H54 (cell line): Measurements from ENCODE around the gene MCM3AP.
"Not testable (repeated sequence)": the region's sequence is repeated elsewhere in the genome, so short reads cannot be mapped to it uniquely, and the experiment has no call there.

Experiments used
- DNase-seq: peaks from one replicate; pipeline ENCODE4 v3.0.0; 2011; ENCODE audit warnings: low spot score, mixed read lengths; ENCODE audit not compliant: insufficient read length
- FAIRE-seq: peaks from 3 replicates; lab custom pipeline; 2011; peaks lifted over from hg19 to GRCh38; lab: Jason Lieb, UNC
- POLR2A ChIP-seq: IDR thresholded peaks from 2 replicates; pipeline ENCODE4 v1.6.1; 2011; ENCODE audit warnings: low read depth, mild to moderate bottlenecking, low read length

The MCM3AP gene

DNA sequence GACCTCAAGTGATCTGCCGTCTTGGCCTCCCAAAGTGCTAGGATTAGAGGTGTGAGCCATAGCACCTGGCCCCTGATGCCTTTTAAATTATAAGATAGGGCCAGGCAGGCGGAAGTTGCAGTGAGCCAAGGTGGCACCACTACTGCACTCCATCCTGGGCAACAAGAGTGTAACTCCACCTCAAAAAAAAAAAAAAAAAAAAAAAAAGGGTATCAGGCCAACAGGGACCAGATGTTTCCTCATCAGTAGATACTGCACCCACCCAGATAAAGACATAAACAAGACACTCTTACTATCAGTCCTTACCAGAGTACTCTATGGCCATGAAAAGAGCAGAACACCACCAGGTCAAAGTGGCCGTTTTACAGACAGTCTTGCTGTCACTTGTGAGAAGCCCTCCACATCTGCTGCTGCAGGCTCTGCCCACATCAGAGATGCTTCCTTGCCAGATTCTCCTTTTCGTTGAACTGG lies 35.0 kb upstream of the MCM3AP start:
- FAIRE-seq (no peak), DNase-seq (no peak)
- no peak for TF ChIP-seq POLR2A

DNA sequence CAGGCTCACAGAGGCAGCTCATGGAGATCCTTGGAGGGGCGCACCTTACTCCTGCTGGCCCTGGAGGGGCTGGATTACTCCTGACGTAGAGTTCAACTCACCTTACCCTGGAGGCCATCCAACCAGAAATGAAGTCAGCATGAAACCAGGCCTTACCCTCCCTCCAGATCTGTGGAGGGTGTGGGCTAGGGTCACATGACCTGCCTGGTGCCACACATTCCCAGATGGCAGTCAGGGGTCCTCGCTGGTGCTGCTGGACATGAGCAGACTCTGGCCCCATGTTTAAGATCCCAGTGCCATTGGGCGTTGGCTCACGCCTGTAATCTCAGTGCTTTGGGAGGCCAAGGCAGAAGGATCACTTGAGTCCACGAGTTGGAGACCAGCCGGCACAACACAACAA lies 33.8 kb upstream of the MCM3AP start:
- no peak for DNase-seq
- no peak for FAIRE-seq
- TF ChIP-seq POLR2A, result peak; percentile 28; the same call in 1 of the 2 replicates

DNA sequence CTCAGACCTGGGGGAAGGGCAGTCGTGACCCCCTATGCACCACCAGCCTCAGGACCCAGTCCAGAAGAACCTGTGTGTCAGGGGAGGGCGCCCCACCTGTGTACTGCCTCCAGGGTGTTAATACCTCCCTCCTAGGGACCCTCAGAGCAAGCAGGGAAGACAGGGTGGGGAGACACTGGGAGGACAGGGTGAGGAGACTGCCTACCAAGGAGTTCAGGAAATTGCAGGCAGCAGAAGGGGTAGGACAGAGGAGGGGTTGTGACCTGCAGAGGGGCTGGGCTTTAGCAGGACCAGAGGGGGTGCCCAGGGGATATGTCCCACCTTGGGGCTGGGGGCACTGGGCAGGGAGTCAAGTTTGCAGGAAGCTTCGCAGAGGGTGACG lies 33.0 kb upstream of the MCM3AP start:
- DNase-seq (no peak), FAIRE-seq (no peak)
- no peak; the same call in 1 of the 2 replicates for TF ChIP-seq POLR2A

DNA sequence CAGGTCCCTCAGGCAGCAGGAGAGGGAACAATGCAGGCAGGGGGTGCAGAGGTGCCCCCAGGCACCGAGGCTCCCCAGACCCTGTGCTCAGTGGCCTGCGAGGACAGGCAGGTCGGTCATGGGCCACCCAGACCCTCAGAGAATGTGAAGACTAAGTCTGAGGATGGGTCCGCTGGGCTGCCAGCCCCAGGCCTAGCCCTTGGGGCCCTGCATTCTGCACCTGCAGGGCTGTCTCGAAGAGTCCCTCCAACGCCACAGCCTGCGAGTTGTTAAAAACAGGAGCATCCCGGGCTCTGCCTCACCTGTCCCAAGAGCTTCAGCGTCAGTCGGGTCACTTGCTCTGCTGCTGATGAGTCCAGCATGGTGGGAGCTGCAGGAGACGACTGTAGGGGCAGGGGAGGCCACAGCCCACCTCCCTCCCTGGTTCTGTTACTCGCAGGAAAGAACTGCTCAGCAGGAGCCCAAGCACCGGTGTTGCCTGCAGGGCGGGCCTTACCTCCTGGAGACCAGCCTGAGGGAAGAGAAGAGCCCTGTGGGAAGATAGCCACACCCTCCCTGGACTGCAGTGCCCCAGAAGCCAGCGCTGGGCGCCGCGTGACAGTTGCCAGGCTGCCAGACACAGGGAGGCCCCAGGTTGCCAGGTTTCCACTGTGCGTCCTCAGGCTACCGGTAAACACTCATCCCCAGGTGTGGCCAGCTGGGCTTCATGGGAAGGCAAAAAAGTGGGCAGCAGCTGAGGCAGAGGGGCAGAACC lies 32.5 kb upstream of the MCM3AP start:
- DNase-seq (no peak), FAIRE-seq (no peak)
- TF ChIP-seq POLR2A, result no peak; the same call in 1 of the 2 replicates

DNA sequence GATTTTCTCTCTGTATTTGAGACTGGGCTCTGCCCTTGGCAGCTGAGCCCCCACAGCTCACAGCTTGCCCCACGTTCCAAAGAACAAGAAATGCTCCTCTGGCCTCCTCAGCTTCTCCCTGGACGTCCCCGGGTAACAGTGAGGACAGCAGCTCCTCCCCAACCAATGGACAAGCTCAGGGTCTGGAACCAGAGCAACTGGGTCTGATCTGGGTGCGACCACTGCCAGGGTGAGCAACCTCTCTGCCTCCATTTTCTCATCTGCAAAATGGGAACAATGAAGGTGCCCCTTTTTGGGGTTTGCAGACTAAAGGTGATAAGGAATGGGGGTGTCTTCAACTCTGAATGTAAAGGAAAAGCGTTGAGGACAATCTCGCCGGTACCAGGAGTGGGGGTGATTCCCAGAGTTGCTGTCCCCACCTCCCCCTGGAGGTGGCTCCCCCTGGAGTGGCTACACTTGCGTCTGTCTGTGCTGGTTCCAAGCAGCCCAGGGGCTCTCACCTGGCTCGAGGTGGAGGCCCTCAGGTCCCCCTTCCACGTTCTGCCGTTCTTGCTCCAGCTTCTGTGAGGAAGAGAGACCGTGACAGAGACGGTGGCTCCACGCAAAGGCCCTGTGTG lies 31.4 kb upstream of the MCM3AP start:
- FAIRE-seq, result no peak
- no peak for DNase-seq
- peak; percentile 6; the same call in 1 of the 2 replicates for TF ChIP-seq POLR2A

DNA sequence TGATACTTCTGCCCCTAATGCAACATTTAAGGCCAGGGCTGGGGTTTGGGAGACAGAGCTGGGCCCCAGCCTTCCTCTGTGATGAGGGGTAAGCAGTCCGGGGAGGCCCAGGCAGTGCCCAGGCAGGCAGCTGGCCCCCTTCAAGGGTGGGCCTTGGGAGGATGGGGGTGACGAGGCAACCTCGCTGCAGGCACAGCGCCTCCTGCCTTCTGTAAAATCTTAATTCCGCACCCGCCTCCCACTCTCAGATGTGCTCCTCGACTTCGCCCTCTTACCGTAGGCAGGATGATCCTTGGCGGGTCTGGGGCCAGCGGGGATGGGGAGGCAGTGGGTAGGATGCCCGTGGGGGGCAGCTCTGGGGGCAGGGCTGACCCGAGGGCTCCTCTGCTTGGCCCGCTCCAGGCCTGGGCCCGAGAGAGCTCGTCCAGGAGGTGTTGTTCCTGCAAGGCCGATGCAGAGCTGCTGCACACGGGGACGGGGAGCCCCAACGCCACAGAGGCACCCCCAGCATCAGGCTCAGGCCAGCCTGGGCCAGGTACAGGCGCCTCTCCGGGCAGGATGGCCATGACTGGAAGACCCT lies 29.1 kb upstream of the MCM3AP start:
- no peak for TF ChIP-seq POLR2A
- FAIRE-seq (no peak), DNase-seq (no peak)

DNA sequence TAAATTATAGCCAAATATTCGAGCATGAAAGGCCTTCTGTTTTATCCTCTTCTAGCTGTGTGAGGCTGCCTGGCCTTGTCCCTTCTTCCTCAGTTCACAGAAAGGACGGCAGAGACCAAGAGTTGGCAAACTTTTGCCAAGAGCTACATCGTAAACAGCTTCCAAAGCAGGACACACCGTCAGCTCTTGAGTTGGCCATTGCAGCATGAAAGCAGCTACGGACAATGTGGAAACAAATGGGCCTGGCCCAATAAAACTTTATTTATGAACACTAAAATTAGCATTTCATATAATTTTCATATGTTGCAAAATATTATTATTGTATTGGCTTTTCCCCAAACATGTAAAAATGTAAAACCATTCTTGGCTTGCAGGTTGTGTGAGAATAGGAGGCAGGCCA lies 27.5 kb upstream of the MCM3AP start:
- DNase-seq, result no peak
- TF ChIP-seq POLR2A, result no peak
- no peak for FAIRE-seq

DNA sequence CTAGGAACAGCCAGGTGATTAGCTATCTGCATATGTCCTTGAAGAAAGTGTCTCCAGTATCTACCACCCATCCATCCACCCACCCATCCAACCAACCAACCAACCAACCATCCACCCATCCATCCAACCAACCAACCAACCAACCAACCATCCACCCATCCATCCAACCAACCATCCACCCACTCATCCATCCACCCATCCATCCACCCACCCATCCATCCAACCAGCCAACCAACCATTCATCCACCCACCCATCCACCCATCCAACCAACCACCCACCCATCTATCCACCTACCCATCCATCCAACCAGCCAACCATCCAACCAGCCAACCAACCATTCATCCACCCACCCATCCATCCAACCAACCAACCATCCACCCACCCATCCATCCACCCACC lies 26.2 kb upstream of the MCM3AP start:
- DNase-seq (no peak), FAIRE-seq (no peak)
- TF ChIP-seq POLR2A, result no peak

DNA sequence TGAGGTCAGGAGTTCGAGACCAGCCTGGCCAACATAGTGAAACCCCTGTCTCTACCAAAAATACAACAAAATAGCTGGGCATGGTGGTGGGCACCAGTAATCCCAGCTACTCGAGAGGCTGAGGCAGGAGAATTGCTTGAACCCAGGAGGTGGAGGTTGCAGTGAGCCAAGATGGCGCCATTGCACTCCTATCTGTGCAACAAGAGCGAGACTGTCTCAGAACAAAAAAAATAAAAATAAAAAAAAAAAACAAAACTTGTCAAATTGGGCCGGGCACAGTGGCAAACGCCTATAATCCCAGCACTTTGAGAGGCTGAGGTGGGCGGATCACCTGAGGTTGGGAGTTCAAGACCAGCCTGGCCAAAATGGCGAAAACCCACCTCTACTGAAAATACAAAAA lies 24.8 kb upstream of the MCM3AP start:
- not testable (repeated sequence) for FAIRE-seq

DNA sequence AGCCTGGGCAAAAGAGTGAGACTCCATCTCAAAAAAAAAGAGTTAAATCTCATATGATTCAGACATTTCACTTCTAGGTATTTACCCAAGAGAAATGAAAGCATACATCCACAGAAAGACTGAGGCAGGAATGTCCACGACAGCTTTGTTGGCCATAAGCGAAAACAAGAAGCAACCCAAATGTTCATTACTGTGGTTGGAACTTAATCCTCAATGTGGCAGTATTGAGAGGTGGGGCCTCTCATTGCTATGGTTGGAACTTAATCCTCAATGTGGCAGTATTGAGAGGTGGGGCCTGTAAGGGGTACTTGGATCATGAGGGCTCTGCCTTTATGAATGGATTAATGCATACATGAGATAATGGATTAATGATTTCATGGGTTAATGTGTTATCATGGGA lies 23.0 kb upstream of the MCM3AP start:
- DNase-seq (no peak), FAIRE-seq (no peak)
- no peak for TF ChIP-seq POLR2A

More for the DNA sequence above, 24.8 kb upstream of the MCM3AP start:
- DNase-seq, result not testable (repeated sequence)

DNA sequence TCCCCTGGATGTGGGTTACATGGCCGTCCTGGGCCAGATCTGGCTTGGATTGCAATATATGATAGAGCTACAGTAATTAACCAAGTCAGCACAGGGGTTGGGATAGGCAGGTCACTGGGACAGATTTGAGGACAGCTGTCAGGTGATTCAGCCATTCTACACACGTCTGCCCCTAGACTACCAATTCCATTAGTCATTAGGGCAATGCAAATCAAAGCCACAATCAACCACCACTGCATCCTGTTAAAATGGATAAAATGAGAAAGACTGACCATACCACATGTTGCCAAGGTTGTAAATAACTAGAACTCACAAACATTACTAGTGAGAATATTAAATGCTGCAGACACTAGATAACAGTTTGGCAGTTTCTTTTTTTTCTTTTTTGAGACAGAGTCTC lies 22.2 kb upstream of the MCM3AP start:
- no peak for FAIRE-seq
- peak; percentile 63 for DNase-seq
- TF ChIP-seq POLR2A, result no peak

DNA sequence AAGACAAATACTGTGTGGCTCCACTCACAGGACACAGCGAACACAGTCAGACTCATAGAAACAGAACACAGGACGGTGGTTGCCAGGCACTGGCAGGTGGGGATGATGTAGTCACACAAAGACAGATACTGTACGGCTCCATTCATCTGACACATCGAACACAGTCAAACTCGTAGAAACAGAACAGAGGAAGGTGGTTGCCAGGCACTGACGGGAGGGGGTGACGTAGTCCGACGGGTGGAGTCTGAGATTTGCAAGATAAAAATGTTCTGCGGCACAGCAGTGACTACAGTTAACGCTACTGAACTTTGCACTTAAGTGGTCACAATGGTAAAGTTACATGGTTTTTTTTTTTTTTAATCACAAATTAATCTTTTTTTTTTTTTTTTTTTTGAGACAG lies 19.5 kb upstream of the MCM3AP start:
- DNase-seq, result no peak
- TF ChIP-seq POLR2A, result no peak
- FAIRE-seq, result no peak

DNA sequence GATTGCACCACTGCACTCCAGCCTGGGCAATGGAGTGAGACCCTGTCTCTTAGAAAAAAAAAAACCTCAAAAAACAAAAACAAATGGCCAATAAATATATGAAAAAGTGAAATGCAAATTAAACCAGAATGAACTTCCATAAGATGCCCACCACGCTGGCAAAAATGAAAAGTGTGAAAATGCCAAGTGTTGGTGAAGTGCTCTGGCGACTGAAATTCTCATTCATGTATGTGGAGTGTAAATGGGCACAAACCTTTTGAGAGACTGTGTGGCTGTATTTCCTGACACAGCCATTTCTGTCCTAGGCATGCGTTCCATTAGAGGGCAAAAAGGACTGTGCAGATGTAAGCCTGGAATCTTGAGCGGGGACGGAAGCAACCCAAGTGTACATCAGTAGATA lies 19.0 kb upstream of the MCM3AP start:
- DNase-seq (no peak), FAIRE-seq (no peak)
- no peak for TF ChIP-seq POLR2A

DNA sequence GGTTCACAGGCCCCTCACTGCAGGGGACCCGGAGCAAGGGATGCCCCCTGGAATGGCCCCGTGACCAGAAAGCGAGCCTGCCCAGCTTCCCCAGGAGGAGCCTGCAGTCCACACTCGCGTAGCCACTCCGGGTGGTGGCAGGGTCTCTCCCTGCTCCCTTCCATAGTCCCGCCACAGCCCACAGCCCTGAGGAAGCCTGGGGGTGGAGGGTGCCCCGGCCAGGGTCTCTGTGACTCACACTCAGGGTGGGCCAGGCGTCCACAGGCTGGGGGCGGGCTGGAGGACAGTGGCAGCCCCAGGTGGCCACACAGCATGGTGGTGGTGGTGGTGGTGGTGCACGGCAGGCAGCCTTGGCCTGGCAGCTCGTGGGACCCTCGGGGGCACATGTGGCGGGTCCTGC lies 16.3 kb upstream of the MCM3AP start:
- no peak for TF ChIP-seq POLR2A
- DNase-seq (no peak), FAIRE-seq (no peak)

DNA sequence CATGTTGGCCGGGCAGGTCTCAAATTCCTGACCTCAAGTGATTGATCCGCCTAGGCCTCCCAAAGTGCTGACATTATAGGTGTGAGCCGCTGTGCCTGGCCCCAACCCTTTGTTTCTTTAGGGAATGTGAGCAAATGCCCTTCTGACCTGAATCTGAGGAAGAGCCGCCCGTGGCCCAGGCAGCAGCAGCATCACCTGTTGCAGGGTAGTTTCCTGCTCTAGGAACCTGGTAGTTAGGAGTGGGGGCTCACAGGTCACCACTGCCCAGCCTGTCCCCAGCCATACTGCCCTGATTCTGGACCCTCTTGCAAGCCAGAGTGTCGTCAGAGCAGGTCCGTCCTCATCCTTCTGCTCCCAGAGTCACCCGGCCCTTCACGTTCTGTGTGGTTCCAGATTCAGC lies 13.8 kb upstream of the MCM3AP start:
- DNase-seq (no peak), FAIRE-seq (no peak)
- TF ChIP-seq POLR2A, result no peak
